Smooth muscle cell (in vitro differentiated cells): Measurements from ENCODE around the gene PLPP3. TPM values are rescaled to one million over a fixed set of nuclear protein-coding genes. Genes with fewer than 3 reads are reported as not detected.

Experiments used
- DNase-seq: peaks from one replicate; lab custom pipeline; 2025; ENCODE audit not compliant: unreplicated experiment; lab: John Stamatoyannopoulos, UW
- H2AFZ ChIP-seq: fragments of 200-600 bp; sonication (generic); 2 replicates; pipeline ENCODE4 v1.6.0; 2016; ENCODE audit warnings: antibody characterized with exemption, low read depth, mild to moderate bottlenecking
- H3F3A ChIP-seq: fragments of 200-600 bp; sonication (generic); 2 replicates; pipeline ENCODE4 v1.6.0; 2017; ENCODE audit warnings: antibody characterized with exemption, low read depth
- H3K27ac ChIP-seq: fragments of 200-600 bp; sonication (generic); 2 replicates; pipeline ENCODE4 v1.5.1; 2016; ENCODE audit warnings: low read depth, mild to moderate bottlenecking
- H3K27me3 ChIP-seq: fragments of 200-600 bp; sonication (generic); 2 replicates; pipeline ENCODE4 v1.6.1; 2016; ENCODE audit warnings: low read depth, mild to moderate bottlenecking
- H3K36me3 ChIP-seq: fragments of 200-600 bp; sonication (generic); 2 replicates; pipeline ENCODE4 v1.5.1; 2016; ENCODE audit warnings: low read depth
- H3K4me1 ChIP-seq: fragments of 200-600 bp; sonication (generic); 2 replicates; pipeline ENCODE4 v1.5.1; 2016; ENCODE audit warnings: low read depth
- H3K4me2 ChIP-seq: fragments of 200-600 bp; sonication (generic); 2 replicates; pipeline ENCODE4 v1.6.0; 2016; ENCODE audit warnings: mild to moderate bottlenecking
- H3K4me3 ChIP-seq: fragments of 200-600 bp; sonication (generic); 2 replicates; pipeline ENCODE4 v1.5.1; 2016; ENCODE audit warnings: mild to moderate bottlenecking
- H3K79me2 ChIP-seq: fragments of 200-600 bp; sonication (generic); 2 replicates; pipeline ENCODE4 v1.6.0; 2016; ENCODE audit warnings: low read depth, mild to moderate bottlenecking
- H3K9ac ChIP-seq: fragments of 200-600 bp; sonication (generic); 2 replicates; pipeline ENCODE4 v1.6.0; 2016; ENCODE audit warnings: low read depth
- H3K9me3 ChIP-seq: fragments of 200-600 bp; sonication (generic); replicated peaks from 2 replicates; pipeline ENCODE4 v1.5.1; 2016; ENCODE audit warnings: low read depth
- H4K20me1 ChIP-seq: fragments of 200-600 bp; sonication (generic); 2 replicates; pipeline ENCODE4 v1.6.0; 2016; ENCODE audit warnings: low read depth
- CTCF ChIP-seq: fragments of 200-600 bp; sonication (generic); IDR thresholded peaks from 2 replicates; pipeline ENCODE4 v1.5.1; 2017; ENCODE audit warnings: borderline replicate concordance, mild to moderate bottlenecking, antibody characterized with exemption; ENCODE audit not compliant: insufficient read depth, poor library complexity, severe bottlenecking
- WGBS: methylation state at CpG from one replicate; pipeline ENCODE4 v1.1.7; 2016; ENCODE audit warnings: low lambda C conversion rate; 5-methylcytosine and 5-hydroxymethylcytosine counted together
- polyA plus RNA-seq: library from polyadenylated mRNA; unstranded; fragments of >200 nt; fragmentation: Nextera tagmentation; extraction: Ambion mirVana; gene quantifications from 2 replicates; pipeline ENCODE4 v1.2.1, GENCODE V29; 2016
- total RNA-seq: library from RNA; depleted of rRNA; stranded (reverse); fragments of >200 nt; gene quantifications from 2 replicates; pipeline ENCODE4 v1.2.3, GENCODE V29; 2014

The PLPP3 gene
- total and polyA plus RNA-seq, 2 experiments from 2014 or later = 56.9 to 81.5 TPM

GRCh38 chr1:56483104-56483503, 96.3 kb downstream of the PLPP3 start:
- Histone ChIP-seq H3K36me3 (no peaks in the 10 kb centered on the region), H3F3A (no peaks in the 10 kb centered on the region), H3K27me3 (no peaks in the 10 kb centered on the region), H3K27ac (no peak overlapping the region), H2AFZ (no peak overlapping the region), H3K4me1 (no peaks in the 10 kb centered on the region), H3K9ac (no peak overlapping the region), H3K9me3 (no peaks in the 10 kb centered on the region), H3K4me3 (no peak overlapping the region), H3K79me2 (no peaks in the 10 kb centered on the region), H3K4me2 (no peak overlapping the region), H4K20me1 (no peaks in the 10 kb centered on the region)
- WGBS = 91% methylated on average over 1 of the region's 1 CpG
- TF ChIP-seq CTCF = no peak
- DNase-seq = no peak

GRCh38 chr1:56482486-56482885, 96.9 kb downstream of the PLPP3 start:
- no peak overlapping the region for H2AFZ ChIP-seq
- H4K20me1 ChIP-seq = no peaks in the 10 kb centered on the region
- H3K79me2 ChIP-seq = no peaks in the 10 kb centered on the region
- H3F3A ChIP-seq = no peaks in the 10 kb centered on the region
- H3K9me3 ChIP-seq = no peaks in the 10 kb centered on the region
- 93% methylated on average over 1 of the region's 1 CpG for WGBS
- H3K36me3 ChIP-seq = no peaks in the 10 kb centered on the region
- no peak overlapping the region for H3K27ac ChIP-seq
- H3K4me2 ChIP-seq = no peak overlapping the region
- TF ChIP-seq CTCF = no peak
- H3K4me1 ChIP-seq = no peaks in the 10 kb centered on the region
- no peak overlapping the region for H3K4me3 ChIP-seq
- no peak for DNase-seq
- no peak overlapping the region for H3K9ac ChIP-seq
- H3K27me3 ChIP-seq = no peaks in the 10 kb centered on the region

- H3K36me3 ChIP-seq = no peaks in the 10 kb centered on the region
- H3K9me3 ChIP-seq = no peaks in the 10 kb centered on the region
- no peaks in the 10 kb centered on the region for H3K79me2 ChIP-seq
- H3K27ac ChIP-seq = no peak overlapping the region
- no peak overlapping the region for H2AFZ ChIP-seq
- H3K27me3 ChIP-seq = no peaks in the 10 kb centered on the region
- no peaks in the 10 kb centered on the region for H4K20me1 ChIP-seq
- H3K4me2 ChIP-seq = no peak overlapping the region
- no peak for DNase-seq
- no peaks in the 10 kb centered on the region for H3K4me1 ChIP-seq
- H3K4me3 ChIP-seq = no peak overlapping the region
- no peak for TF ChIP-seq CTCF
- no peaks in the 10 kb centered on the region for H3F3A ChIP-seq
- no peak overlapping the region for H3K9ac ChIP-seq
Measured at GRCh38 chr1:56481140-56481694, 98.1 kb downstream of the PLPP3 start.

- Histone ChIP-seq H4K20me1 (no peaks in the 10 kb centered on the region), H3K9me3 (no peaks in the 10 kb centered on the region), H3K79me2 (no peaks in the 10 kb centered on the region), H3K4me3 (no peak overlapping the region), H3K27ac (no peak overlapping the region), H3K4me1 (no peaks in the 10 kb centered on the region), H3K27me3 (no peaks in the 10 kb centered on the region), H3F3A (no peaks in the 10 kb centered on the region), H3K9ac (no peak overlapping the region), H2AFZ (no peak overlapping the region), H3K4me2 (no peak overlapping the region), H3K36me3 (no peaks in the 10 kb centered on the region)
- no peak for DNase-seq
- 95% methylated on average over 7 of the region's 7 CpGs for WGBS
- TF ChIP-seq CTCF = no peak
Measured at GRCh38 chr1:56478734-56479133, 100.6 kb downstream of the PLPP3 start.
